Esophagus muscularis mucosa (tissue), 3 donors: ENCODE results near the gene LCN2.

Experiments used
- POLR2A ChIP-seq: fragments of 450-650 bp; IDR thresholded peaks from one replicate; pipeline ENCODE4 v1.6.1; 2017; ENCODE audit warnings: antibody characterized with exemption, moderate library complexity, mild to moderate bottlenecking, low read depth
- TF ChIP-seq, protein P1 (sequence below), 3 experiments: fragments of 200-600 bp in 2 of 3; fragments of 450-650 bp in 1 of 3; sonication (generic) in 2 of 3; IDR thresholded peaks; one replicate each; pipeline ENCODE4 v1.5.1; 2017 to 2019; ENCODE audit warnings: antibody characterized with exemption in 3 of 3, mild to moderate bottlenecking in 2 of 3, moderate library complexity in 1 of 3

DNA sequence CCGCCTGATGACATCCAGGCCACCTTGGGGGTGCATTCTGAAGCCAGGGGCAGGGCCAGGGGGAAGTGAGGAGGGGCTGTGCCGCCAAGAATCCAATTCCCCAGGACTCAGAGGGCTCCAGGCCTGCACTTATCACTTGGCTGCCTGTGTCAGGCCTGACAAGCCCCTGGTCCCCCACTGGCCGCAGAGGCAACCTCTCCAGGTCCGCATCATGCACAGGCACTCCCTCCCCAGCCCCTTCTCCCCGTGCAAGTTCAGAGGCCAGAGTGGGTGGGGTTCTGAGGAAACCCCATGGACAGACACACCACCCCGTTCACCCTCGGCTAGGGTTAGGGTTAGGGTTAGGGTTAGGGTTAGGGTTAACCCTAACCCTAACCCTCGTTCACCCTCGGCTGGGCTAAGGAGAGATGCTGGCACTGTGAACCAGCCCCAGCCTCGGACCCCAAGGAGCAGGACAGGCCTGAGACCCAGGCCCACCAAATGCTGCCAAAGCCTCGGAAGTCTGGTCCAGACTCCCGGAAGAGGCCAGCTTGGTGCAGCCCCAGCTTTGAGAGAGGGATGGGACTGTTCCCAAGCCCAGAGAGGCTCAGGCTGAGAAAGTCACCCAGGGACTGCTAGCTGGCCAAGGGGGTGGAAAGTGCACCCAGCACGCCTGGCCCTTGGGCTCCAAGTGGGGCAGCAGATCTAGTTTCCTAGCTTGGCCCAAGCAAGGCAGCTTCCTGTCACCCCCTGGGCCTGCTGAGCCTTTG, 4.9 kb downstream of the LCN2 start:
- TF ChIP-seq, protein P1, sequence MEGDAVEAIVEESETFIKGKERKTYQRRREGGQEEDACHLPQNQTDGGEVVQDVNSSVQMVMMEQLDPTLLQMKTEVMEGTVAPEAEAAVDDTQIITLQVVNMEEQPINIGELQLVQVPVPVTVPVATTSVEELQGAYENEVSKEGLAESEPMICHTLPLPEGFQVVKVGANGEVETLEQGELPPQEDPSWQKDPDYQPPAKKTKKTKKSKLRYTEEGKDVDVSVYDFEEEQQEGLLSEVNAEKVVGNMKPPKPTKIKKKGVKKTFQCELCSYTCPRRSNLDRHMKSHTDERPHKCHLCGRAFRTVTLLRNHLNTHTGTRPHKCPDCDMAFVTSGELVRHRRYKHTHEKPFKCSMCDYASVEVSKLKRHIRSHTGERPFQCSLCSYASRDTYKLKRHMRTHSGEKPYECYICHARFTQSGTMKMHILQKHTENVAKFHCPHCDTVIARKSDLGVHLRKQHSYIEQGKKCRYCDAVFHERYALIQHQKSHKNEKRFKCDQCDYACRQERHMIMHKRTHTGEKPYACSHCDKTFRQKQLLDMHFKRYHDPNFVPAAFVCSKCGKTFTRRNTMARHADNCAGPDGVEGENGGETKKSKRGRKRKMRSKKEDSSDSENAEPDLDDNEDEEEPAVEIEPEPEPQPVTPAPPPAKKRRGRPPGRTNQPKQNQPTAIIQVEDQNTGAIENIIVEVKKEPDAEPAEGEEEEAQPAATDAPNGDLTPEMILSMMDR (IDR thresholded peaks at IDR 0.05), result no peak
- TF ChIP-seq POLR2A, result no peak
